HUES48 (cell line): ENCODE results near the gene ELL2.
"Not testable (repeated sequence)": the region's sequence is repeated elsewhere in the genome, so short reads cannot be mapped to it uniquely, and the experiment has no call there.

Source experiments
- H3K27ac ChIP-seq: one replicate; pipeline ENCODE4 v1.7.0; 2013; ENCODE audit warnings: low read depth, low read length, inconsistent platforms
- H3K27me3 ChIP-seq: 2 replicates; pipeline ENCODE4 v1.6.1; 2013; ENCODE audit warnings: mild to moderate bottlenecking, low read length; ENCODE audit not compliant: control insufficient read depth, insufficient read depth
- H3K36me3 ChIP-seq: 2 replicates; pipeline ENCODE4 v1.6.1; 2013; ENCODE audit warnings: low read length; ENCODE audit not compliant: control insufficient read depth, insufficient read depth
- H3K4me1 ChIP-seq: 2 replicates; pipeline ENCODE4 v1.6.1; 2013; ENCODE audit warnings: mild to moderate bottlenecking, low read length; ENCODE audit not compliant: control insufficient read depth, insufficient read depth
- H3K4me3 ChIP-seq: 2 replicates; pipeline ENCODE4 v1.5.1; 2013; ENCODE audit warnings: mild to moderate bottlenecking, low read depth, low read length
- H3K9ac ChIP-seq: 2 replicates; pipeline ENCODE4 v1.6.1; 2013; ENCODE audit warnings: mild to moderate bottlenecking, low read depth, low read length, moderate library complexity
- H3K9me3 ChIP-seq: 2 replicates; pipeline ENCODE4 v1.6.1; 2013; ENCODE audit warnings: low read length; ENCODE audit not compliant: control insufficient read depth, insufficient read depth

The ELL2 gene

DNA sequence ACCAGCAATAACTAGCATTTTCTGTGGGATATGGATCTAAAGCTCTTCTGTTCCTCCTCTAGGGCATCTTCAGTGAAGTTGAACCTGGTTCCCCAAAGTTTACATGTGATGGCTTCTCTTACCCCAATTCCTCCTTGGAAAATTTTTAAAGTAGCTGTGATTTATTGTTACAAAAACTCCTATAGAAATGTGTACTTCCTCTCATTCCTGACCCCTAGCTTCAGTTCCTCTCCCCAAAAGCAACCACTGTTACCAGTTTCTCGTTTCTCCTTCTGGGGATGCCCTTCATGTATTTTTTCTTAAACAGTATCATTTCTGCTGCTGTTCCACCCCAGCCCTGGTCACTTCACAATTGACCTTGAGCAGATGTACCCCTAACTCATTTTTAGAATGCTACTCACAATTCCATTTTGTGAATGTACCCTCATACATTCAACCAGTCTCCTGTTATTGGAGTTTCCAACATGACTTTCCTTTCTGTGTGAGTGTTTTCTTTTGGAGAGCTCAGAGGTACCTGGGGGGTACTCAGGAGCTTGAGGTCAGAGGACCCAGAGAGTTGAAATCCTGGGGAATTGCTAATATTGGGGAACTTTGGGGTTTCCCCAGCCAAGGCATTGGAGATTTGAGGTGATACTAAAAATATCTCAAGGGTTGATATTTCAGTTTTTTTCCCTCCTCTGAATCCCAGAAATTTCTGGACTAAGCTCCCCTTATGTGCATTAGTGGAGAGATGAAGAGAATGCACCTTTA lies 120.5 kb downstream of the ELL2 start:
- Histone ChIP-seq H3K9me3 (no peaks in the 10 kb centered on the region), H3K9ac (no peak overlapping the region)

DNA sequence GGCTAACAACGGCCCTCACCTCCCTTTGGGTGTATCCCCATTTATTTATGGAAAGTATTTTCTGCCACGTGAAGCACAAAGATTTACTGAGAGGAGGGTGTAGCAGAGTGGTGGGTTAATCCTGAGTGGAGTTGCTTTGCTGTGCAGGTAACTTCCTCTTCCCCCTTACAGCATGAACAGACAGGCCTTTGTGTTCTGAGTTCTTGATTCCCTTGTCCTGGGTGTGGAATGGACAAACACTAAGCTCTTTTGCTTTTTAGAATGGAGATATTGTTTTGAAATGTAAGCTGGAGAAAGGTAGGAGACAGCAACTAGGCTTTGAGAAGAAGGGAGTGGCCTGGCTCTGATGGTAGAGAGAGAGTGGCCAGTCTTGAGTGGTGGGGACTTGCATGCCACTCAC lies 122.0 kb downstream of the ELL2 start:
- Histone ChIP-seq H3K9me3 (no peaks in the 10 kb centered on the region), H3K4me3 (no peak overlapping the region), H3K9ac (no peak overlapping the region), H3K27ac (no peak overlapping the region), H3K36me3 (no peaks in the 10 kb centered on the region), H3K27me3 (no peaks in the 10 kb centered on the region), H3K4me1 (no peaks in the 10 kb centered on the region)

More for the DNA sequence above, 120.5 kb downstream of the ELL2 start:
- Histone ChIP-seq H3K4me3 (no peak overlapping the region), H3K27ac (no peak overlapping the region), H3K27me3 (no peaks in the 10 kb centered on the region), H3K36me3 (no peaks in the 10 kb centered on the region), H3K4me1 (no peaks in the 10 kb centered on the region)

DNA sequence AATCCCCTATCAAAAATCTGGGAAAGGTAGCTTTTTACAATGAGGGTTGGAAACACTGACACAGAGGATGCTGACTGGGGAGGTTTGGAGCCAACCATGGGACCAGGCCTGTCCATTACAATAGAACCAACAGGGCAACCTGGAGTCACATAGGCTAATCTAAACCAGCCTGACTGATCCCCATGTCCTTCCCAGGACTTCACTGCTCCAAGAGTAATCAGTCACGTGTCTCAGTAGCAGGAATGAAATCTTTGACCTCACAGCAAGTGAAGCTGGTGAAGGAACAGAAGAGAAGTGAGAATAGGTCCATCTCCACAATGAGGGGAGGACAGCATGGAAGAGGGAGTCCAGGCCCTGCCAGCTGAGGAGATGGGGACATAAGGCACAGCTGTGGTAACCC lies 123.1 kb downstream of the ELL2 start:
- H3K4me1 ChIP-seq: no peaks in the 10 kb centered on the region
- no peak overlapping the region for H3K27ac ChIP-seq
- H3K9me3 ChIP-seq: no peaks in the 10 kb centered on the region
- H3K9ac ChIP-seq: no peak overlapping the region
- no peaks in the 10 kb centered on the region for H3K27me3 ChIP-seq
- no peaks in the 10 kb centered on the region for H3K36me3 ChIP-seq
- H3K4me3 ChIP-seq: no peak overlapping the region

DNA sequence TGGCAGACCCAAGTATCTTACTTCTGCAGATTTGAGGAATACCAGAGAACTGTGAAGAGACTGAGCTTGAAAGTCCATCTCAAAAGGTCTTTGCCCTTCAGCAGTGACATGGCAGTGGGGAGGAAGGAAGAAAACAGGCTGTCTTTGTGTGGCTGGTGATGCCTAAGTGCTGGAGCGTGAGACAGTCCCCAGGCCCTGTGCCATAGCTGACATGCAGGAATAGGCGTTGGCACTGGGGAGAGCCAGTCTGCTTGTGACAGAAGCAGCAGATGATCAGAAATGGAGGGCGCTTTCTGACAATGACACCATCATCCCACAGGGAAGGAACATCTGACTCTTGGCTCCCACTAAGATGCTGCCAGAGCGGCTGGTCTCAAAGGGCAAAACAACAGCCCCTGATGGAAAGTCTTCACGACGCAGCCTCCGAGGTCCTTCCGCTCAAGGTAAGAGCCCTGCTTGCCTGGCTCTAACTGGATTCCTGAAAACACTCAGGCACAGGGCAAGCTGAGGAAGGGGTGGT lies 123.6 kb downstream of the ELL2 start:
- Histone ChIP-seq H3K4me1 (no peaks in the 10 kb centered on the region), H3K27ac (no peak overlapping the region), H3K36me3 (no peaks in the 10 kb centered on the region), H3K9ac (no peak overlapping the region), H3K4me3 (no peak overlapping the region), H3K9me3 (no peaks in the 10 kb centered on the region), H3K27me3 (no peaks in the 10 kb centered on the region)

DNA sequence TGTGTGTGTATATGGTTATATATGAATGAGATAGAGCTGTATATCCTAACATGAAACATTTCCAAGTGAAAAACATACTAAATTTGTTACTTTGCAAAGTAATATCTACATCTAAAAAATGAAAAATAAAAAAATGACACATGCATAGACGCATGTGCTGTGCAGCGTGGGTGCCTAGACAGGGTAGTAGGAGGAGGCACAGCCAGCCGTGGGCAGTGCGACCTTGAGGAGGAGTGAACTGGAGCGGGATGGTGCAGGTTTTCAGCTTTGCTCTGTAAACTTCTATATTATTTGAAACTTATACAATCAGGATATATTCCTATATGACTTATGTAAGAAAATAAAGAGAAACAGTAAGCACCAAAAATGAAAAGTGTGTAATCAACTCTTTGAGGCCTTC lies 124.2 kb downstream of the ELL2 start:
- no peaks in the 10 kb centered on the region for H3K36me3 ChIP-seq
- no peaks in the 10 kb centered on the region for H3K27me3 ChIP-seq
- no peak overlapping the region for H3K9ac ChIP-seq
- H3K4me1 ChIP-seq: no peaks in the 10 kb centered on the region
- H3K4me3 ChIP-seq: no peak overlapping the region
- H3K27ac ChIP-seq: no peak overlapping the region
- H3K9me3 ChIP-seq: no peaks in the 10 kb centered on the region

DNA sequence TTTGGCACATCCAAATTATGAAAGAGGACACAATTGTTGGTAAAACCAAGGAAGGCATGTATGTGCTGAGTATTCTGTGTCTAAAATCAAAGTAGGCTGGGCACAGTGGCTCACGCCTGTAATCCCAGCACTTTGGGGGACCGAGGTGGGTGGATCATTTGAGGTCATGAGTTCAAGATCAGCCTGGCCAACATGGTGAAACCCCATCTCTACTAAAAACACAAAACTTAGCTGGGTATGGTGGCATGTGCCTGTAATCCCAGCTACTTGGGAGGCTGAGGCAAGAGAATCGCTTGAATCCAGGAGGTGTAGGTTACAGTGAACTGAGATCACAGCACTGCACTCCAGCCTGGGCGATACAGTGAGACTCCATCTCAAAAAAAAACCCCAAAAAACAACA lies 124.7 kb downstream of the ELL2 start:
- not testable (repeated sequence) for H3K9ac ChIP-seq, H3K27me3 ChIP-seq, H3K36me3 ChIP-seq, H3K4me3 ChIP-seq, H3K4me1 ChIP-seq, H3K27ac ChIP-seq, H3K9me3 ChIP-seq

DNA sequence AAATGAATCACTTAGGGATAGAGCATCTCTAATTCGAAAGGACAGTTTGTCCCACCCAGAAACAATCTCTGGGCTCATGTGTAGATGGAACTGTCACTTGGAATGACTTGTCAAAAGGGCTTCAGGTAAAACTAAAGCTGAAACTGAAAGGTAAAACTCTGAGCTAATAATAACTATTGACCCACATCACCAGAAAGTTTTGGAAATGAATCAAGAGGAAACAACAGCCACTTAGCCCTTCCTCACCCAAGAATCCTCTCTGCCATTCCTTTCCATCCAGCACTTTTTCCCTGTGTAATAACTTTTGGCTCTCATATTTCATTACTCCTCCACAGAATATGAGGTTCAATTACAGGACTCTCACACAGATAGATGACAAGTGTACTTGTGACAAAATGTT lies 125.1 kb downstream of the ELL2 start:
- no peaks in the 10 kb centered on the region for H3K27me3 ChIP-seq
- H3K36me3 ChIP-seq: no peaks in the 10 kb centered on the region
- H3K9me3 ChIP-seq: no peaks in the 10 kb centered on the region
- no peak overlapping the region for H3K9ac ChIP-seq
- no peak overlapping the region for H3K27ac ChIP-seq
- H3K4me1 ChIP-seq: no peaks in the 10 kb centered on the region
- H3K4me3 ChIP-seq: no peak overlapping the region

DNA sequence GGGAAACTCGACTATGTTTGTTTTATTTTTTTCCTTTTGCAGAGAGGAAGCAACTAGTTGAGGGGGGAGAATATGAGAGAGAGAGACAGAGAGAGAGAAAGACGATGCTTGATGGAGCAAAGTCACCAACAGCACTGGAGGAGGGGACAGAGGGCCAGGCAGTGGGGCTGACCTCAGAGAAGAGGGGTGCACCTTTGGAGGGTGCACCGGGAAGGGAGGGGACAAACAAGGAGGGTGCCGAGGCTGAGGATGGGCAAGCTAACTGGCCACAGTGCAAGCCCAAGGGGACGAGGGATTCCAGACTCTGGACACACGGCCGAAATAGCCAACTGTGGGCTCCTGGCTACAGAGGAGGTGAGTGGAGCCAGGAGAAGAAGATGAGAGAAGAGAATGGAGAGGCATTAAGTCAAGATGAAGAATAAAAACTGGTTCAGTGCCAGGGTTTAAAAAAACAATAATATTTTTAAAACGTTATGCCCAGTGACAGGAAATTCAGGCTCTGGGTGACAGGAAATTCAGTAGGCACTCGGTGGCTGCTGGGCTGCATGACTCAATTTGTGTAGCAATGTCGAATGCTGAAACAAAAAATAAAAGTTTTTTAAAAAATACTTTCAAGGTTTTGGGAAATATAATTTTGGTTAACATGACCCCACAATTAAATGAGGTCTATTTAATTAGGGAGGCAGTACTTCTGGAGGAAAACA lies 125.8 kb downstream of the ELL2 start:
- H3K36me3 ChIP-seq: no peaks in the 10 kb centered on the region
- H3K4me3 ChIP-seq: no peak overlapping the region
- no peaks in the 10 kb centered on the region for H3K9me3 ChIP-seq
- H3K9ac ChIP-seq: no peak overlapping the region
- H3K27ac ChIP-seq: no peak overlapping the region
- no peaks in the 10 kb centered on the region for H3K27me3 ChIP-seq
- no peaks in the 10 kb centered on the region for H3K4me1 ChIP-seq
